ENCODE results near the gene RNF214.

DNA sequence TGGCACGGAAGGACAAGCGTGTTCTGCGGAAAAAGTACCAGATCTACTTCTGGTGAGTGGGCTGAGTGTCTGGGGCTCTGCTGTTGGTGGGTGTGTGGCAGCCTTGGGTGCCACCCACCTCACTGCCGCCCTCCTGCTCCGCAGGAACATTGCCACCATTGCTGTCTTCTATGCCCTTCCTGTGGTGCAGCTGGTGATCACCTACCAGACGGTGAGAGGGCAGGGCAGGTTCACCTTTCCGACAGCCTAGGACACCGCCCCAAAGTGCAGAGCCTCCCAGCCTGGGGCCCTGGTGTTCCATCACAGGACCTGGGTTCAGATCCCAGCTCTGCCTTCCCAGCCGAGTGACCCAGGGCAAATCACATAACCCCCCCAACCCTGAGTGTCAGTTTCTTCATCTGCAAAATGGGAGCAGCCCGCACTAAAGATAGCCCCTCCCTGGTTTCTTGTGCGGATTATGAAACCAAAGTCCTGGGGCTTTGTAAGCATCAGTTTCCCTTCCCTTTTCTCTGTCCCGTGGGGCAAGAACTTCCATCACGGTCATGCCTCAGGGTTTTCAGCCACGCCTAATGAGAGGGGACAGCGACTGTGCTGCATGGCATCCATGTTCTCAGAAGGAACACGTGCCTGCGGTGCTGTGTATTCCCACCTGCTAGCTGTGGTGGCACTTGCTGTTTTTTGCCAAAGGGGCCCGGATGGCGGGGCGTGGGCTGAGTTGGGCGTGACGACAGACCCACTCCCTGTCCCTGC lies 43.1 kb upstream of the RNF214 start:
- TF ChIP-seq CTCF (IDR thresholded peaks at IDR 0.05), result no peak
- no peak for TF ChIP-seq EZH2 (IDR thresholded peaks at IDR 0.05; ENCODE audit: borderline replicate concordance, insufficient read depth, low read depth, low read length, poor library complexity, severe bottlenecking)
